K562 (cell line): ENCODE results near the gene B4GALT7. TPM values are rescaled to one million over a fixed set of nuclear protein-coding genes. Genes with fewer than 3 reads are reported as not detected.
A peak's percentile ranks its signal among the peaks of the same experiment; 100 is the strongest.

Experiments used
- EGR1 ChIP-seq: fragments of 450-650 bp; conservative IDR thresholded peaks from 2 replicates; pipeline ENCODE4 v1.6.1; 2017; ENCODE audit warnings: mild to moderate bottlenecking
- IRF2 ChIP-seq: sonication (generic); formaldehyde crosslinking; IDR thresholded peaks from 2 replicates; pipeline ENCODE4 v1.8.1; 2022; ENCODE audit warnings: mild to moderate bottlenecking, missing genetic modification reagents
- MCM2 ChIP-seq: fragments of 450-650 bp; IDR thresholded peaks from 2 replicates; pipeline ENCODE4 v1.6.1; 2017; ENCODE audit warnings: low read depth, mild to moderate bottlenecking
- MECOM ChIP-seq: fragments of 250-450 bp; sonication (Bioruptor Pico); IDR thresholded peaks from 2 replicates; pipeline ENCODE4 v1.8.0; 2022; ENCODE audit warnings: inconsistent platforms
- MTA3 ChIP-seq: fragments of 450-650 bp; formaldehyde crosslinking; IDR thresholded peaks from 2 replicates; pipeline ENCODE4 v1.6.1; 2017; ENCODE audit warnings: mild to moderate bottlenecking, borderline replicate concordance
- NONO ChIP-seq, 2 experiments: fragments of 200-400 bp in 1 of 2; fragments of 450-650 bp in 1 of 2; formaldehyde crosslinking in 1 of 2; IDR thresholded peaks; 2 replicates each; pipeline ENCODE4 v1.6.1; 2017; ENCODE audit warnings: low read depth in 2 of 2, mild to moderate bottlenecking in 2 of 2, moderate library complexity in 2 of 2, low read length in 1 of 2
- OTX1 ChIP-seq: fragments of 450-650 bp; formaldehyde crosslinking; IDR thresholded peaks from 2 replicates; pipeline ENCODE4 v1.4.0; 2022; ENCODE audit warnings: mild to moderate bottlenecking
- PURB ChIP-seq: sonication (generic); formaldehyde crosslinking; IDR thresholded peaks from 2 replicates; pipeline ENCODE4 v1.9.0; 2021; ENCODE audit warnings: low read depth, mild to moderate bottlenecking, missing genetic modification reagents
- SMARCA4 ChIP-seq: fragments of 450-650 bp; IDR thresholded peaks from 2 replicates; pipeline ENCODE4 v1.6.1; 2016
- ZNF507 ChIP-seq: conservative IDR thresholded peaks from 2 replicates; pipeline ENCODE4 v1.6.1; 2017; ENCODE audit warnings: missing genetic modification characterization, missing compliant biosample characterization
- ZNF75A ChIP-seq: fragments of 450-650 bp; formaldehyde crosslinking; IDR thresholded peaks from 2 replicates; pipeline ENCODE4 v1.4.0; 2020; ENCODE audit warnings: mild to moderate bottlenecking
- polyA plus RNA-seq, 8 experiments: library from polyadenylated mRNA; depleted of rRNA in 4 of 8; stranded (reverse) in 5 of 8; unstranded in 3 of 8; fragments of >200 nt; fragmentation: Nextera tagmentation in 2 of 8; fragmentation: Illumina TruSeq in 1 of 8; extraction: Ambion mirVana in 2 of 8; extraction: Trizol in 1 of 8; gene quantifications; 2 replicates each; pipeline versions ENCODE4 v1.2.1 to v1.2.3, GENCODE V29; 2011 to 2014; ENCODE audit warnings: inconsistent platforms in 1 of 8, missing spikeins in 1 of 8
- total RNA-seq, 7 experiments: library from RNA; depleted of rRNA in 6 of 7; stranded (reverse); fragments of >200 nt in 6 of 7; fragmentation: Illumina TruSeq in 2 of 7; extraction: Trizol in 2 of 7; gene quantifications; 2 replicates each; pipeline versions ENCODE4 v1.2.1 to v1.2.3, GENCODE V29; 2011 to 2021; ENCODE audit warnings: low replicate concordance in 1 of 7
- TF ChIP-seq, protein P1 (sequence below): fragments of 450-650 bp; IDR thresholded peaks from 2 replicates; pipeline ENCODE4 v1.6.1; 2016; ENCODE audit warnings: mild to moderate bottlenecking, moderate library complexity
- TF ChIP-seq, protein P2 (sequence below): fragments of 250-450 bp; sonication (Bioruptor Pico); IDR thresholded peaks from 2 replicates; pipeline ENCODE4 v1.6.1; 2021; ENCODE audit warnings: mild to moderate bottlenecking
- TF ChIP-seq, protein P3 (sequence below): fragments of 450-650 bp; IDR thresholded peaks from one replicate; pipeline ENCODE4 v1.6.1; 2018; ENCODE audit warnings: mild to moderate bottlenecking, moderate library complexity; ENCODE audit not compliant: partially characterized antibody

The B4GALT7 gene
- total and polyA plus RNA-seq, 9 of the 15 experiments (the other 6 are each of a cell fraction or from before 2014, with no cell fraction given) = 0.34 to 17.7 (median 9.1) TPM

DNA sequence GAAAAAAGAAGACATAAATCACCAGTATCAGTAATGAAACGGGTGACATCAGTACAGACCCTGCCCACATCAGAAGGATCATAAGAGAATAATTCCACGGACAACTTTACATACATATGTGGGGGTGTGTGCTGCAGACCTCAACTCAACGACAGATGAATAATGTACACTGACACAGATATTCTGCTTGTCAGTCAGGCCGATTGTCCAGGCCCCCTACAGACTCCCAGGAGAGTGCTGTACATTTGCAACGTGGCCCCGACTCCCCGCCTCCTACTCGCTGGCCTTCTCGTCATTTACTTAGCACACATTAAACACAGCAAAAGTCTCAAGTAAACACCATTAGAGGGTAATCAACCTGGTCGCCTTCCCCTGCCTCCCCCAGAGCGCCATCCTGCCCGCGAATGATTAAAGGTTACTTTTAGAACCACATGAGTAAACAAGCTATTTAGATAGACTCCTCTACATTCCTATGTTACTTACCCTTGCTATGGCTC, 11.5 kb upstream of the B4GALT7 start (continued):
- TF ChIP-seq, protein P1, sequence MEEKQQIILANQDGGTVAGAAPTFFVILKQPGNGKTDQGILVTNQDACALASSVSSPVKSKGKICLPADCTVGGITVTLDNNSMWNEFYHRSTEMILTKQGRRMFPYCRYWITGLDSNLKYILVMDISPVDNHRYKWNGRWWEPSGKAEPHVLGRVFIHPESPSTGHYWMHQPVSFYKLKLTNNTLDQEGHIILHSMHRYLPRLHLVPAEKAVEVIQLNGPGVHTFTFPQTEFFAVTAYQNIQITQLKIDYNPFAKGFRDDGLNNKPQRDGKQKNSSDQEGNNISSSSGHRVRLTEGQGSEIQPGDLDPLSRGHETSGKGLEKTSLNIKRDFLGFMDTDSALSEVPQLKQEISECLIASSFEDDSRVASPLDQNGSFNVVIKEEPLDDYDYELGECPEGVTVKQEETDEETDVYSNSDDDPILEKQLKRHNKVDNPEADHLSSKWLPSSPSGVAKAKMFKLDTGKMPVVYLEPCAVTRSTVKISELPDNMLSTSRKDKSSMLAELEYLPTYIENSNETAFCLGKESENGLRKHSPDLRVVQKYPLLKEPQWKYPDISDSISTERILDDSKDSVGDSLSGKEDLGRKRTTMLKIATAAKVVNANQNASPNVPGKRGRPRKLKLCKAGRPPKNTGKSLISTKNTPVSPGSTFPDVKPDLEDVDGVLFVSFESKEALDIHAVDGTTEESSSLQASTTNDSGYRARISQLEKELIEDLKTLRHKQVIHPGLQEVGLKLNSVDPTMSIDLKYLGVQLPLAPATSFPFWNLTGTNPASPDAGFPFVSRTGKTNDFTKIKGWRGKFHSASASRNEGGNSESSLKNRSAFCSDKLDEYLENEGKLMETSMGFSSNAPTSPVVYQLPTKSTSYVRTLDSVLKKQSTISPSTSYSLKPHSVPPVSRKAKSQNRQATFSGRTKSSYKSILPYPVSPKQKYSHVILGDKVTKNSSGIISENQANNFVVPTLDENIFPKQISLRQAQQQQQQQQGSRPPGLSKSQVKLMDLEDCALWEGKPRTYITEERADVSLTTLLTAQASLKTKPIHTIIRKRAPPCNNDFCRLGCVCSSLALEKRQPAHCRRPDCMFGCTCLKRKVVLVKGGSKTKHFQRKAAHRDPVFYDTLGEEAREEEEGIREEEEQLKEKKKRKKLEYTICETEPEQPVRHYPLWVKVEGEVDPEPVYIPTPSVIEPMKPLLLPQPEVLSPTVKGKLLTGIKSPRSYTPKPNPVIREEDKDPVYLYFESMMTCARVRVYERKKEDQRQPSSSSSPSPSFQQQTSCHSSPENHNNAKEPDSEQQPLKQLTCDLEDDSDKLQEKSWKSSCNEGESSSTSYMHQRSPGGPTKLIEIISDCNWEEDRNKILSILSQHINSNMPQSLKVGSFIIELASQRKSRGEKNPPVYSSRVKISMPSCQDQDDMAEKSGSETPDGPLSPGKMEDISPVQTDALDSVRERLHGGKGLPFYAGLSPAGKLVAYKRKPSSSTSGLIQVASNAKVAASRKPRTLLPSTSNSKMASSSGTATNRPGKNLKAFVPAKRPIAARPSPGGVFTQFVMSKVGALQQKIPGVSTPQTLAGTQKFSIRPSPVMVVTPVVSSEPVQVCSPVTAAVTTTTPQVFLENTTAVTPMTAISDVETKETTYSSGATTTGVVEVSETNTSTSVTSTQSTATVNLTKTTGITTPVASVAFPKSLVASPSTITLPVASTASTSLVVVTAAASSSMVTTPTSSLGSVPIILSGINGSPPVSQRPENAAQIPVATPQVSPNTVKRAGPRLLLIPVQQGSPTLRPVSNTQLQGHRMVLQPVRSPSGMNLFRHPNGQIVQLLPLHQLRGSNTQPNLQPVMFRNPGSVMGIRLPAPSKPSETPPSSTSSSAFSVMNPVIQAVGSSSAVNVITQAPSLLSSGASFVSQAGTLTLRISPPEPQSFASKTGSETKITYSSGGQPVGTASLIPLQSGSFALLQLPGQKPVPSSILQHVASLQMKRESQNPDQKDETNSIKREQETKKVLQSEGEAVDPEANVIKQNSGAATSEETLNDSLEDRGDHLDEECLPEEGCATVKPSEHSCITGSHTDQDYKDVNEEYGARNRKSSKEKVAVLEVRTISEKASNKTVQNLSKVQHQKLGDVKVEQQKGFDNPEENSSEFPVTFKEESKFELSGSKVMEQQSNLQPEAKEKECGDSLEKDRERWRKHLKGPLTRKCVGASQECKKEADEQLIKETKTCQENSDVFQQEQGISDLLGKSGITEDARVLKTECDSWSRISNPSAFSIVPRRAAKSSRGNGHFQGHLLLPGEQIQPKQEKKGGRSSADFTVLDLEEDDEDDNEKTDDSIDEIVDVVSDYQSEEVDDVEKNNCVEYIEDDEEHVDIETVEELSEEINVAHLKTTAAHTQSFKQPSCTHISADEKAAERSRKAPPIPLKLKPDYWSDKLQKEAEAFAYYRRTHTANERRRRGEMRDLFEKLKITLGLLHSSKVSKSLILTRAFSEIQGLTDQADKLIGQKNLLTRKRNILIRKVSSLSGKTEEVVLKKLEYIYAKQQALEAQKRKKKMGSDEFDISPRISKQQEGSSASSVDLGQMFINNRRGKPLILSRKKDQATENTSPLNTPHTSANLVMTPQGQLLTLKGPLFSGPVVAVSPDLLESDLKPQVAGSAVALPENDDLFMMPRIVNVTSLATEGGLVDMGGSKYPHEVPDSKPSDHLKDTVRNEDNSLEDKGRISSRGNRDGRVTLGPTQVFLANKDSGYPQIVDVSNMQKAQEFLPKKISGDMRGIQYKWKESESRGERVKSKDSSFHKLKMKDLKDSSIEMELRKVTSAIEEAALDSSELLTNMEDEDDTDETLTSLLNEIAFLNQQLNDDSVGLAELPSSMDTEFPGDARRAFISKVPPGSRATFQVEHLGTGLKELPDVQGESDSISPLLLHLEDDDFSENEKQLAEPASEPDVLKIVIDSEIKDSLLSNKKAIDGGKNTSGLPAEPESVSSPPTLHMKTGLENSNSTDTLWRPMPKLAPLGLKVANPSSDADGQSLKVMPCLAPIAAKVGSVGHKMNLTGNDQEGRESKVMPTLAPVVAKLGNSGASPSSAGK = no peak
- TF ChIP-seq NONO (IDR thresholded peaks at IDR 0.05; ENCODE audit: low read depth in 2 of 2, low read length in 1 of 2) = no peak
- TF ChIP-seq EGR1 = peak; percentile 26; the same call in 1 of the 2 replicates
- no peak for TF ChIP-seq MTA3
- TF ChIP-seq, protein P2, sequence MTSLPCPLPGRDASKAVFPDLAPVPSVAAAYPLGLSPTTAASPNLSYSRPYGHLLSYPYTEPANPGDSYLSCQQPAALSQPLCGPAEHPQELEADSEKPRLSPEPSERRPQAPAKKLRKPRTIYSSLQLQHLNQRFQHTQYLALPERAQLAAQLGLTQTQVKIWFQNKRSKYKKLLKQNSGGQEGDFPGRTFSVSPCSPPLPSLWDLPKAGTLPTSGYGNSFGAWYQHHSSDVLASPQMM (CRISPR knock-in tag) = no peak
- no peak for TF ChIP-seq ZNF507 (tag)
- no peak for TF ChIP-seq MCM2
- no peak for TF ChIP-seq IRF2 (CRISPR knock-in tag)
- no peak for TF ChIP-seq PURB (CRISPR knock-in tag)
- TF ChIP-seq ZNF75A (CRISPR knock-in tag) = no peak
- no peak for TF ChIP-seq MECOM (CRISPR knock-in tag)
- no peak for TF ChIP-seq OTX1 (CRISPR knock-in tag)
- TF ChIP-seq, protein P3, sequence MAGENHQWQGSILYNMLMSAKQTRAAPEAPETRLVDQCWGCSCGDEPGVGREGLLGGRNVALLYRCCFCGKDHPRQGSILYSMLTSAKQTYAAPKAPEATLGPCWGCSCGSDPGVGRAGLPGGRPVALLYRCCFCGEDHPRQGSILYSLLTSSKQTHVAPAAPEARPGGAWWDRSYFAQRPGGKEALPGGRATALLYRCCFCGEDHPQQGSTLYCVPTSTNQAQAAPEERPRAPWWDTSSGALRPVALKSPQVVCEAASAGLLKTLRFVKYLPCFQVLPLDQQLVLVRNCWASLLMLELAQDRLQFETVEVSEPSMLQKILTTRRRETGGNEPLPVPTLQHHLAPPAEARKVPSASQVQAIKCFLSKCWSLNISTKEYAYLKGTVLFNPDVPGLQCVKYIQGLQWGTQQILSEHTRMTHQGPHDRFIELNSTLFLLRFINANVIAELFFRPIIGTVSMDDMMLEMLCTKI = no peak
- TF ChIP-seq SMARCA4 = no peak; the same call in 1 of the 2 replicates
